Neuronal stem cell (in vitro differentiated cells): ENCODE measurements around the gene LNX1.

ENCODE experiments used
- DNase-seq: peaks from one replicate; pipeline ENCODE4 v3.0.0-alpha.2; 2013; ENCODE audit warnings: low spot score
- H2AFZ ChIP-seq: one replicate; pipeline ENCODE4 v1.6.1; 2013; ENCODE audit warnings: mild to moderate bottlenecking, low read length, inconsistent platforms
- H2AK5ac ChIP-seq: 2 replicates; pipeline ENCODE4 v1.6.1; 2013; ENCODE audit warnings: low read depth, mild to moderate bottlenecking, inconsistent platforms, low read length, moderate library complexity, mixed read lengths
- H2BK120ac ChIP-seq: 2 replicates; pipeline ENCODE4 v1.6.1; 2013; ENCODE audit warnings: low read depth, mild to moderate bottlenecking, inconsistent platforms, low read length, moderate library complexity, mixed read lengths
- H2BK12ac ChIP-seq: one replicate; pipeline ENCODE4 v1.6.1; 2013; ENCODE audit warnings: low read length, inconsistent platforms
- H2BK15ac ChIP-seq: 2 replicates; pipeline ENCODE4 v1.6.1; 2013; ENCODE audit warnings: mild to moderate bottlenecking, low read length, inconsistent platforms, mixed read lengths
- H2BK5ac ChIP-seq: one replicate; pipeline ENCODE4 v1.6.1; 2013; ENCODE audit warnings: inconsistent platforms, mild to moderate bottlenecking, low read length, moderate library complexity
- H3K14ac ChIP-seq: one replicate; pipeline ENCODE4 v1.6.1; 2013; ENCODE audit warnings: low read length, inconsistent platforms
- H3K18ac ChIP-seq: 2 replicates; pipeline ENCODE4 v1.6.1; 2013; ENCODE audit warnings: low read length, inconsistent platforms
- H3K23ac ChIP-seq: 2 replicates; pipeline ENCODE4 v1.6.1; 2013; ENCODE audit warnings: low read depth, mild to moderate bottlenecking, mixed read lengths, low read length, inconsistent platforms; ENCODE audit not compliant: poor library complexity
- H3K27ac ChIP-seq: replicated peaks from 3 replicates; pipeline ENCODE4 v1.5.1; 2013; ENCODE audit warnings: low read length, inconsistent platforms
- H3K27me3 ChIP-seq, 3 experiments: 2 replicates each; pipeline ENCODE4 v1.6.1; 2013; ENCODE audit warnings: low read length in 3 of 3, mild to moderate bottlenecking in 2 of 3, inconsistent platforms in 1 of 3, low read depth in 1 of 3, mixed read lengths in 1 of 3, moderate library complexity in 1 of 3; ENCODE audit not compliant: control insufficient read depth in 3 of 3, insufficient read depth in 3 of 3
- H3K36me3 ChIP-seq, 2 donors: replicated peaks in 1 of 2; 2 replicates each; pipeline ENCODE4 v1.6.1; 2013; ENCODE audit warnings: low read length in 2 of 2; ENCODE audit not compliant: control insufficient read depth in 2 of 2, insufficient read depth in 2 of 2
- H3K4ac ChIP-seq: 2 replicates; pipeline ENCODE4 v1.6.1; 2013; ENCODE audit warnings: inconsistent platforms, mild to moderate bottlenecking, low read length, moderate library complexity
- H3K4me1 ChIP-seq, 2 donors: 1 replicate in 1 of 2; 2 replicates in 1 of 2; pipeline ENCODE4 v1.6.1; 2013; ENCODE audit warnings: low read length in 2 of 2, low read depth in 1 of 2; ENCODE audit not compliant: control insufficient read depth in 2 of 2, insufficient read depth in 1 of 2
- H3K4me2 ChIP-seq: one replicate; pipeline ENCODE4 v1.6.1; 2013; ENCODE audit warnings: mild to moderate bottlenecking, low read length, inconsistent platforms; ENCODE audit not compliant: insufficient read depth, poor library complexity, severe bottlenecking
- H3K4me3 ChIP-seq, 2 donors: 2 replicates each; pipeline ENCODE4 v1.5.1; 2013; ENCODE audit warnings: low read length in 2 of 2, mild to moderate bottlenecking in 2 of 2, inconsistent platforms in 1 of 2, moderate library complexity in 1 of 2
- H3K79me1 ChIP-seq: one replicate; pipeline ENCODE4 v1.6.1; 2013; ENCODE audit warnings: low read depth, mild to moderate bottlenecking, inconsistent platforms, low read length, moderate library complexity
- H3K9ac ChIP-seq: one replicate; pipeline ENCODE4 v1.6.1; 2013; ENCODE audit warnings: mild to moderate bottlenecking, low read depth, low read length, inconsistent platforms; ENCODE audit not compliant: poor library complexity
- H3K9me3 ChIP-seq, 2 donors: replicated peaks in 1 of 2; 2 replicates each; pipeline versions ENCODE3 to v1.6.1; 2013; ENCODE audit warnings: low read length in 2 of 2, mild to moderate bottlenecking in 2 of 2, inconsistent platforms in 1 of 2, low read depth in 1 of 2, mixed read lengths in 1 of 2, moderate library complexity in 1 of 2; ENCODE audit not compliant: control insufficient read depth in 2 of 2, insufficient read depth in 1 of 2
- H4K8ac ChIP-seq: one replicate; pipeline ENCODE4 v1.6.1; 2013; ENCODE audit warnings: low read depth, mild to moderate bottlenecking, inconsistent platforms, low read length, moderate library complexity
- H4K91ac ChIP-seq: one replicate; pipeline ENCODE4 v1.6.1; 2013; ENCODE audit warnings: low read length, low read depth, mild to moderate bottlenecking, inconsistent platforms; ENCODE audit not compliant: poor library complexity
- WGBS, 2 donors: extraction: QIAGEN DNeasy Blood & Tissue Kit; methylation state at CpG; one replicate each; pipeline ENCODE4 v1.1.7; 2013; ENCODE audit warnings: missing lambda C conversion rate in 2 of 2, mixed read lengths in 1 of 2; ENCODE audit not compliant: insufficient read length in 2 of 2, insufficient replicate concordance in 1 of 2; ENCODE audit errors: extremely low coverage in 2 of 2; 5-methylcytosine and 5-hydroxymethylcytosine counted together

Gene LNX1

DNA sequence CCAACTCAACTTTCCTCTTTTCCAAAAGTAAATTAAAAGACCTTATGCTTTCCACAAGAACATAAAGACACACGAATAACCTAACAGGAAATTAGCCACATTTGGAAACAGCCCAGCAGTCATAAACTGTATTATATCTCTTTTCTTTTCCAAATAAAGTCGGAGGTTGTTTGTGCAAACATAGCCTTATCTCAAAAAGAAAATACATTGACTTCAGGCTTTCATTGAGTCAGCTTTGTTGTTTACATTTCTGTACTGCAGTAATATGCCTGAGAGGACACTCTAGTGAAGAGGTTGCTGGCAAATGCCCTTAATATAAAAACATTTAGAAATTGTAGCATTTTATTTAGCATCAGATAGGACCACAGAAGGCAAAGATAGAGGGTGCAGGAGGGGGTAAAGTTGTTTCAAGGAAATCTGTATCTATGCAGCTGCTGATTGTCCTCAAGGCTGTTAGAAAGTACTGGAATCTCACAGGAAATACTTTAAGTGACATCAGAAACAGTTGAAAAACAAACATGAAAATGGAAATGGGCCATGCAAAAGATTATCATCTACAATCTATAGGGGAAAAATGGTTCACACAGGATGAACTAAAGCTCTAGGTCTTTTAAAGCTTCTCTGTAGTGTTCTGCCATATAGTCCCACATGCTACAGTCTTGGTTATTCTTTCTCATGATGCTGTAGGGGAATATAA lies 14.5 kb downstream of the LNX1 start:
- Histone ChIP-seq H3K27ac (no peak overlapping the region), H3K36me3 (no peaks in the 10 kb centered on the region), H3K4me1 (no peaks in the 10 kb centered on the region), H2BK15ac (no peak overlapping the region), H4K91ac (no peak overlapping the region), H3K9ac (no peak overlapping the region), H3K79me1 (no peaks in the 10 kb centered on the region), H2BK12ac (no peak overlapping the region), H2AFZ (no peak overlapping the region), H3K18ac (no peak overlapping the region), H3K4me3 (no peak overlapping the region), H3K14ac (no peak overlapping the region), H2AK5ac (no peak overlapping the region), H3K9me3 (no peaks in the 10 kb centered on the region), H3K4me2 (no peak overlapping the region), H2BK120ac (no peak overlapping the region), H2BK5ac (no peak overlapping the region), H3K27me3 (no peaks in the 10 kb centered on the region), H3K4ac (no peak overlapping the region), H3K23ac (no peak overlapping the region), H4K8ac (no peak overlapping the region)
- no CpG with 5 or more reads among the region's 2 CpGs for WGBS, 2 donors
- DNase-seq = no peak

GRCh38 chr4:53576071-53576617 lies 15.1 kb downstream of the LNX1 start:
- DNase-seq = no peak
- Histone ChIP-seq H3K23ac (no peak overlapping the region), H3K4me1 (no peaks in the 10 kb centered on the region), H2AK5ac (peak overlapping the region; percentile 77), H2BK5ac (peak overlapping the region; percentile 15), H3K4me2 (no peak overlapping the region), H3K27ac (no peak overlapping the region), H3K9me3 (peaks cover 0 to 2% of the 10 kb centered on the region in 2 donors), H3K36me3 (no peaks in the 10 kb centered on the region), H3K14ac (no peak overlapping the region), H3K9ac (no peak overlapping the region), H2BK12ac (peak overlapping the region; percentile 14), H2AFZ (no peak overlapping the region), H4K8ac (no peak overlapping the region), H3K27me3 (no peaks in the 10 kb centered on the region), H3K79me1 (no peaks in the 10 kb centered on the region), H3K4me3 (no peak overlapping the region), H3K18ac (no peak overlapping the region), H3K4ac (no peak overlapping the region), H2BK15ac (no peak overlapping the region), H2BK120ac (no peak overlapping the region), H4K91ac (no peak overlapping the region)
- no CpG with 5 or more reads among the region's 9 CpGs for WGBS, 2 donors

DNA sequence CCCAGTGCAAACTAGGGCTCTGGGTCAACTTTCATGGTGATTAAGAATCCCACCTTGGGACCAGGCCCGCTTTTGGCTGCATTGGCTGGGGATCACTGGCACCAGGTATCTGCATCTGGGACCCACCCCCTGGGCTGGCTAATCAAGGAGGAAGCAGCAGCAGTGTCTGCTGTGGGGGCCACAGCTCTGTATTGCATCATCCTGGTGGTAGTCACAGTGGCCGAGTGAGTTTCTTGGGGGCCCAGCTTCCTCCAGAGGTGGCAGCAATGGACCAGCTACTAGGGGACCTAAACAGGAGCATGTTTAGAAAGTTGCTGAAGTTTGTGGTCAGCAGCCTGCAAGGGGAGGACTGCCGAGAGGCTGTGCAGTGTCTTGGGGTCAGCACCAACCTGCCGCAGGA lies 15.7 kb downstream of the LNX1 start:
- peak overlapping the region; percentile 15 for H2BK5ac ChIP-seq
- no peak overlapping the region for H3K4me2 ChIP-seq
- H3K27ac ChIP-seq = no peak overlapping the region
- no peak overlapping the region for H3K9ac ChIP-seq
- H2BK15ac ChIP-seq = no peak overlapping the region
- peak overlapping the region; percentile 84 for H3K18ac ChIP-seq
- no peaks in the 10 kb centered on the region for H3K79me1 ChIP-seq
- H4K91ac ChIP-seq = no peak overlapping the region
- H3K4me1 ChIP-seq = no peaks in the 10 kb centered on the region
- H3K4me3 ChIP-seq = no peak overlapping the region
- DNase-seq = no peak
- H3K9me3 ChIP-seq = peaks cover 0 to 2% of the 10 kb centered on the region in 2 donors
- no peak overlapping the region for H4K8ac ChIP-seq
- WGBS, 2 donors = no CpG with 5 or more reads among the region's 4 CpGs
- no peaks in the 10 kb centered on the region for H3K36me3 ChIP-seq
- H2BK120ac ChIP-seq = no peak overlapping the region
- no peak overlapping the region for H3K14ac ChIP-seq
- no peak overlapping the region for H2BK12ac ChIP-seq
- no peak overlapping the region for H2AFZ ChIP-seq
- H3K23ac ChIP-seq = no peak overlapping the region
- peak overlapping the region; percentile 77 for H2AK5ac ChIP-seq
- no peak overlapping the region for H3K4ac ChIP-seq
- no peaks in the 10 kb centered on the region for H3K27me3 ChIP-seq

DNA sequence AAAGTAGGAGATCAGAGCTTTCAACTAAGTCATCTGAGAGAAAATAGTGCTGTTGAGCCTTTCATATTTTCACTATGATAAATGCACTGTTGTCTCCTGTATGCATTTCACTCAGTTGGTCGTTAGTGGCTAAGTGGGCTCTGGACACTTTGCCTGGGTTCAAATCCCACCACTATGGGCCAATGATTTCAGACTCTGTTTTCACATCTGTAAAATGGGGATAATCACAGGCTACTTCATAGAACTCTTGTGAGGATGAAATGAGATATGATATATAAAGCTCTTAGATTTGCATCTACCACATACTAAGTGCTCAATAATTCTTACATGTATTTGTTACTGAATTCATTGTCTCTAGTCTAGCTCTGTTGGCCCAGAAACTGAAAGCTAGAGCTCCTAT lies 16.8 kb downstream of the LNX1 start:
- Histone ChIP-seq H2BK5ac (no peak overlapping the region), H4K8ac (no peak overlapping the region), H3K18ac (no peak overlapping the region), H3K4me3 (no peak overlapping the region), H3K4me2 (no peak overlapping the region), H2BK120ac (no peak overlapping the region), H3K27me3 (no peaks in the 10 kb centered on the region), H3K79me1 (no peaks in the 10 kb centered on the region), H3K4me1 (no peaks in the 10 kb centered on the region), H3K9ac (no peak overlapping the region), H2BK15ac (no peak overlapping the region), H2AK5ac (no peak overlapping the region), H2BK12ac (no peak overlapping the region), H3K36me3 (no peaks in the 10 kb centered on the region), H3K14ac (no peak overlapping the region), H2AFZ (no peak overlapping the region), H3K23ac (no peak overlapping the region), H3K9me3 (peaks cover 0 to 2% of the 10 kb centered on the region in 2 donors), H4K91ac (no peak overlapping the region), H3K4ac (no peak overlapping the region), H3K27ac (no peak overlapping the region)
- DNase-seq = no peak
- no CpG with 5 or more reads among the region's 1 CpG for WGBS, 2 donors
